Keratinocyte (primary cell): ENCODE measurements around the gene CPEB3. TPM values are rescaled to one million over a fixed set of nuclear protein-coding genes. Genes with fewer than 3 reads are reported as not detected.

Source experiments
- DNase-seq: peaks from one replicate; pipeline ENCODE4 v3.0.0-alpha.2; 2011; ENCODE audit warnings: low read depth, missing footprints, low spot score
- FAIRE-seq: peaks from 2 replicates; lab custom pipeline; 2011; peaks lifted over from hg19 to GRCh38; lab: Jason Lieb, UNC
- H2AFZ ChIP-seq: 2 replicates; pipeline ENCODE4 v1.6.0; 2012; ENCODE audit warnings: low read length, control low read depth, inconsistent platforms; ENCODE audit not compliant: control insufficient read depth
- H3K27ac ChIP-seq: 2 replicates; pipeline ENCODE4 v1.5.1; 2011; ENCODE audit warnings: low read length; ENCODE audit not compliant: control insufficient read depth, insufficient read depth
- H3K27me3 ChIP-seq: 3 replicates; pipeline ENCODE4 v1.6.0; 2011; ENCODE audit warnings: low read length; ENCODE audit not compliant: control insufficient read depth, insufficient read depth; ENCODE audit errors: extremely low read depth
- H3K36me3 ChIP-seq, 2 experiments: 2 replicates in 1 of 2; 3 replicates in 1 of 2; pipeline ENCODE4 v1.5.1; 2011; ENCODE audit warnings: low read length in 2 of 2, mild to moderate bottlenecking in 1 of 2; ENCODE audit not compliant: control insufficient read depth in 2 of 2, insufficient read depth in 2 of 2; ENCODE audit errors: extremely low read depth in 1 of 2
- H3K4me1 ChIP-seq: 3 replicates; pipeline ENCODE4 v1.5.1; 2011; ENCODE audit warnings: low read length; ENCODE audit not compliant: control insufficient read depth, insufficient read depth; ENCODE audit errors: extremely low read depth
- H3K4me2 ChIP-seq: 3 replicates; pipeline ENCODE4 v1.6.0; 2011; ENCODE audit warnings: low read depth, low read length; ENCODE audit not compliant: control insufficient read depth, insufficient read depth; ENCODE audit errors: extremely low read depth
- H3K4me3 ChIP-seq, 3 experiments: fragments of 200-600 bp in 1 of 3; sonication (generic) in 1 of 3; 2 replicates in 2 of 3; 3 replicates in 1 of 3; pipeline ENCODE4 v1.5.1; 2011 to 2016; ENCODE audit warnings: low read length in 3 of 3, mild to moderate bottlenecking in 3 of 3, control low read depth in 2 of 3, inconsistent platforms in 1 of 3, low read depth in 1 of 3, mixed read lengths in 1 of 3, mixed run types in 1 of 3, moderate library complexity in 1 of 3; ENCODE audit not compliant: control insufficient read depth in 2 of 3, insufficient read depth in 2 of 3; ENCODE audit errors: extremely low read depth in 1 of 3
- H3K79me2 ChIP-seq: 2 replicates; pipeline ENCODE4 v1.6.0; 2012; ENCODE audit warnings: low read length; ENCODE audit not compliant: control insufficient read depth, insufficient read depth
- H3K9ac ChIP-seq: 3 replicates; pipeline ENCODE4 v1.6.0; 2011; ENCODE audit warnings: low read length; ENCODE audit not compliant: control insufficient read depth, insufficient read depth; ENCODE audit errors: extremely low read depth
- H3K9me1 ChIP-seq: 3 replicates; pipeline ENCODE4 v1.6.0; 2011; ENCODE audit warnings: low read length; ENCODE audit not compliant: control insufficient read depth, insufficient read depth; ENCODE audit errors: extremely low read depth
- H3K9me3 ChIP-seq: 2 replicates; pipeline ENCODE4 v1.5.1; 2012; ENCODE audit warnings: low read depth, low read length; ENCODE audit not compliant: control insufficient read depth
- H4K20me1 ChIP-seq: 3 replicates; pipeline ENCODE4 v1.6.0; 2011; ENCODE audit warnings: low read length; ENCODE audit not compliant: control insufficient read depth, insufficient read depth; ENCODE audit errors: extremely low read depth
- EZH2 ChIP-seq: IDR thresholded peaks from one replicate; pipeline ENCODE4 v1.6.1; 2012; ENCODE audit warnings: inconsistent platforms, mild to moderate bottlenecking, low read length, moderate library complexity
- dilution Hi-C: fragments of 300-500 bp; cut with MboI; formaldehyde crosslinking; loops from one replicate; pipeline ENCODE4 v1.7.0; 2020; ENCODE audit warnings: low sequenced_read_pairs; ENCODE audit not compliant: extremely low pct_ligation_motif_present
- polyA plus RNA-seq, 5 experiments: library from polyadenylated mRNA; depleted of rRNA in 3 of 5; stranded (reverse) in 3 of 5; stranded (forward) in 1 of 5; unstranded in 1 of 5; fragments of >200 nt; gene quantifications; 1 replicate in 1 of 5; 2 replicates in 3 of 5; 3 replicates in 1 of 5; pipeline versions ENCODE4 v1.2.1 to v1.2.3, GENCODE V29; 2011 to 2012; ENCODE audit warnings: missing spikeins in 2 of 5, low read depth in 1 of 5, low replicate concordance in 1 of 5
- TF ChIP-seq, protein P1 (sequence below), 3 experiments: IDR thresholded peaks in 1 of 3; conservative IDR thresholded peaks in 1 of 3; optimal IDR thresholded peaks in 1 of 3; 2 replicates in 2 of 3; 3 replicates in 1 of 3; pipeline versions ENCODE3 to v1.5.1; 2011; ENCODE audit warnings: low read length in 3 of 3, mild to moderate bottlenecking in 3 of 3, moderate library complexity in 2 of 3, control low read depth in 1 of 3, inconsistent platforms in 1 of 3; ENCODE audit not compliant: insufficient read depth in 2 of 3; ENCODE audit errors: extremely low read depth in 1 of 3

The CPEB3 gene
- polyA plus RNA-seq, 1 donor (not counting 4 experiments of a cell fraction or from before 2014, with no cell fraction given), result 0.47 TPM

DNA sequence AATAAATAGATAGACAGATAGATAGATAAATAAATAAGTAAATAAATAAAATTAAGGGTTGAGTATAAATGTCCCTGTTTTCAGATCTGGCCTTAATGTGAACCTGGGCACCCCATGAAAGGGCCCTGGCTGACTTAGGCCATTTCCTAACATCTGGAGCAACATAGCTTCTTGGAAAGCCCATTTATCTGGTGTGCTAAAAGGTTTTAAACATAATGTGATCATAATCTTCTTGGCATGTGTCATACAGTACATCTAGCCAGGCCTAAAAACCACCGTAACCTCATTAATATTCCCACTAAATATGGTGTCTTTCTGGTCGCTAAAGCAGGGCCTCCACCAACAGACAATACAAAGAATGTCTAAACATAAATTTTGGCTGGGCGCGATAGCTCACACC is 224.5 kb downstream of the CPEB3 start:
- TF ChIP-seq, protein P1, sequence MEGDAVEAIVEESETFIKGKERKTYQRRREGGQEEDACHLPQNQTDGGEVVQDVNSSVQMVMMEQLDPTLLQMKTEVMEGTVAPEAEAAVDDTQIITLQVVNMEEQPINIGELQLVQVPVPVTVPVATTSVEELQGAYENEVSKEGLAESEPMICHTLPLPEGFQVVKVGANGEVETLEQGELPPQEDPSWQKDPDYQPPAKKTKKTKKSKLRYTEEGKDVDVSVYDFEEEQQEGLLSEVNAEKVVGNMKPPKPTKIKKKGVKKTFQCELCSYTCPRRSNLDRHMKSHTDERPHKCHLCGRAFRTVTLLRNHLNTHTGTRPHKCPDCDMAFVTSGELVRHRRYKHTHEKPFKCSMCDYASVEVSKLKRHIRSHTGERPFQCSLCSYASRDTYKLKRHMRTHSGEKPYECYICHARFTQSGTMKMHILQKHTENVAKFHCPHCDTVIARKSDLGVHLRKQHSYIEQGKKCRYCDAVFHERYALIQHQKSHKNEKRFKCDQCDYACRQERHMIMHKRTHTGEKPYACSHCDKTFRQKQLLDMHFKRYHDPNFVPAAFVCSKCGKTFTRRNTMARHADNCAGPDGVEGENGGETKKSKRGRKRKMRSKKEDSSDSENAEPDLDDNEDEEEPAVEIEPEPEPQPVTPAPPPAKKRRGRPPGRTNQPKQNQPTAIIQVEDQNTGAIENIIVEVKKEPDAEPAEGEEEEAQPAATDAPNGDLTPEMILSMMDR (optimal IDR thresholded peaks at IDR 0.05 in 1 of 3, IDR thresholded peaks at IDR 0.05 in 1 of 3, conservative IDR thresholded peaks at IDR 0.05 in 1 of 3; ENCODE audit: extremely low read depth in 1 of 3, insufficient read depth in 2 of 3, low read length in 3 of 3), result no peak
- no peak for TF ChIP-seq EZH2
- Histone ChIP-seq H3K4me2 (no peak overlapping the region), H4K20me1 (no peaks in the 10 kb centered on the region), H3K9me1 (no peaks in the 10 kb centered on the region), H2AFZ (no peak overlapping the region), H3K9ac (no peak overlapping the region), H3K27ac (no peak overlapping the region), H3K36me3 (no peaks in the 10 kb centered on the region), H3K27me3 (no peaks in the 10 kb centered on the region), H3K4me1 (no peaks in the 10 kb centered on the region), H3K9me3 (no peaks in the 10 kb centered on the region), H3K4me3 (no peak overlapping the region), H3K79me2 (no peaks in the 10 kb centered on the region)
- dilution Hi-C loops, result no loop called here
- FAIRE-seq (no peak), DNase-seq (no peak)

DNA sequence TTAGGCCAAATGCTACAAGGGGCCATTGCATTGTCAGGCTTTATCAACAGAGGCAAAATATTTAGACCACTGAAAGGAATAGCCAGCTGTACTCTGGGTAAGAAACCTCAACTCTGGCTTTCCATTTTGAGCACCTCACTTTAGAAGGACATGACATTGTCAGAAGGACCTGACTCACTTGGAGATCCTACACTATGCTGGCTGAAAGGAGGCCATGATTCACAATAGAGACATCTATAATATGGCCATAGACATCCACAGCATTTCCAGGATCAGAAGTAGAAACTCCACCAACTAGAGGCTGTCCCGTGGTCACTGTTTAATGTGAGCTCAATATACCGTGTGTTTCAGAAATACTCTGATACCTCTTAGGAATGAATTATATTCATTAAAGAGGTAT is 226.4 kb downstream of the CPEB3 start:
- no peak overlapping the region for H3K9ac ChIP-seq
- no peaks in the 10 kb centered on the region for H3K36me3 ChIP-seq
- FAIRE-seq (no peak), DNase-seq (no peak)
- TF ChIP-seq, protein P1 (optimal IDR thresholded peaks at IDR 0.05 in 1 of 3, IDR thresholded peaks at IDR 0.05 in 1 of 3, conservative IDR thresholded peaks at IDR 0.05 in 1 of 3; ENCODE audit: extremely low read depth in 1 of 3, insufficient read depth in 2 of 3, low read length in 3 of 3), result no peak
- TF ChIP-seq EZH2, result no peak
- H3K9me3 ChIP-seq, result no peaks in the 10 kb centered on the region
- H4K20me1 ChIP-seq, result no peaks in the 10 kb centered on the region
- no peak overlapping the region for H3K27ac ChIP-seq
- no peaks in the 10 kb centered on the region for H3K4me1 ChIP-seq
- no peak overlapping the region for H2AFZ ChIP-seq
- H3K79me2 ChIP-seq, result no peaks in the 10 kb centered on the region
- dilution Hi-C loops, result no loop called here
- H3K4me2 ChIP-seq, result no peak overlapping the region
- H3K27me3 ChIP-seq, result no peaks in the 10 kb centered on the region
- H3K4me3 ChIP-seq, result no peak overlapping the region
- H3K9me1 ChIP-seq, result no peaks in the 10 kb centered on the region
